Vagina (tissue), 2 donors: ENCODE data around the gene SATL1. TPM values are rescaled to one million over a fixed set of nuclear protein-coding genes. Genes with fewer than 3 reads are reported as not detected.

Source experiments
- DNase-seq, 2 donors: peaks; one replicate each; pipeline ENCODE4 v3.0.0-alpha.2; 2017; ENCODE audit errors: extremely low spot score in 2 of 2
- H3K27ac ChIP-seq: fragments of 200-600 bp; sonication (generic); one replicate; pipeline ENCODE4 v1.5.1; 2019
- H3K27me3 ChIP-seq: fragments of 200-600 bp; sonication (generic); one replicate; pipeline ENCODE4 v1.5.1; 2019
- H3K36me3 ChIP-seq, 2 donors: fragments of 200-600 bp; sonication (generic); one replicate each; pipeline ENCODE4 v1.5.1; 2017 to 2019
- H3K4me1 ChIP-seq: fragments of 200-600 bp; sonication (generic); one replicate; pipeline ENCODE4 v1.5.1; 2019
- H3K4me3 ChIP-seq, 2 donors: fragments of 200-600 bp; sonication (generic); 1 replicate in 1 of 2; 2 replicates in 1 of 2; pipeline ENCODE4 v1.5.1; 2016 to 2019
- H3K9me3 ChIP-seq: fragments of 200-600 bp; sonication (generic); one replicate; pipeline ENCODE4 v1.5.1; 2019
- CTCF ChIP-seq, 3 experiments: fragments of 450-650 bp in 2 of 3; fragments of 200-600 bp in 1 of 3; sonication (generic) in 1 of 3; IDR thresholded peaks; one replicate each; pipeline ENCODE4 v1.5.1; 2017 to 2019; ENCODE audit warnings: antibody characterized with exemption in 3 of 3, mild to moderate bottlenecking in 2 of 3, moderate library complexity in 2 of 3
- POLR2A ChIP-seq, 2 donors: fragments of 450-650 bp; IDR thresholded peaks; one replicate each; pipeline ENCODE4 v1.6.1; 2017; ENCODE audit warnings: antibody characterized with exemption in 2 of 2, mild to moderate bottlenecking in 2 of 2, moderate library complexity in 2 of 2
- POLR2AphosphoS5 ChIP-seq, 2 donors: sonication (generic); formaldehyde crosslinking; IDR thresholded peaks; one replicate each; pipeline ENCODE4 v1.9.0; 2017; ENCODE audit warnings: antibody characterized with exemption in 2 of 2, mild to moderate bottlenecking in 2 of 2, low read depth in 1 of 2; ENCODE audit not compliant: insufficient read depth in 1 of 2
- intact Hi-C: fragments of 100-400 bp; cut with DNase I; formaldehyde crosslinking; loops from one replicate; pipeline ENCODE4 v1.15.1; 2023
- total RNA-seq: library from RNA; depleted of rRNA; stranded (reverse); fragments of >200 nt; gene quantifications from one replicate; pipeline ENCODE4 v1.2.3, GENCODE V29; 2016

The SATL1 gene
- total RNA-seq, 1 donor from 2014 or later, result not detected

- DNase-seq, result no peak
- H3K27me3 ChIP-seq, result no peaks in the 10 kb centered on the region
- no peaks in the 10 kb centered on the region for H3K4me1 ChIP-seq
- no peaks in the 10 kb centered on the region for H3K36me3 ChIP-seq
- no peak overlapping the region for H3K4me3 ChIP-seq
- intact Hi-C loops, result no loop called here
- TF ChIP-seq POLR2A (IDR thresholded peaks at IDR 0.05) (no peak), CTCF (IDR thresholded peaks at IDR 0.05) (no peak)
- no peaks in the 10 kb centered on the region for H3K9me3 ChIP-seq
- no peak overlapping the region for H3K27ac ChIP-seq
Observed at GRCh38 chrX:85223359-85223758, 20.2 kb downstream of the SATL1 start.

- Histone ChIP-seq H3K36me3 (no peaks in the 10 kb centered on the region), H3K27me3 (no peaks in the 10 kb centered on the region), H3K4me1 (no peaks in the 10 kb centered on the region), H3K9me3 (no peaks in the 10 kb centered on the region), H3K4me3 (no peak overlapping the region), H3K27ac (no peak overlapping the region)
- TF ChIP-seq POLR2AphosphoS5 (IDR thresholded peaks at IDR 0.05; ENCODE audit: insufficient read depth in 1 of 2, low read depth in 1 of 2) (no peak), CTCF (IDR thresholded peaks at IDR 0.05) (no peak), POLR2A (IDR thresholded peaks at IDR 0.05) (no peak)
- intact Hi-C loops, result no loop called here
- DNase-seq, result no peak
Observed at GRCh38 chrX:85221361-85221760, 22.2 kb downstream of the SATL1 start.

DNA sequence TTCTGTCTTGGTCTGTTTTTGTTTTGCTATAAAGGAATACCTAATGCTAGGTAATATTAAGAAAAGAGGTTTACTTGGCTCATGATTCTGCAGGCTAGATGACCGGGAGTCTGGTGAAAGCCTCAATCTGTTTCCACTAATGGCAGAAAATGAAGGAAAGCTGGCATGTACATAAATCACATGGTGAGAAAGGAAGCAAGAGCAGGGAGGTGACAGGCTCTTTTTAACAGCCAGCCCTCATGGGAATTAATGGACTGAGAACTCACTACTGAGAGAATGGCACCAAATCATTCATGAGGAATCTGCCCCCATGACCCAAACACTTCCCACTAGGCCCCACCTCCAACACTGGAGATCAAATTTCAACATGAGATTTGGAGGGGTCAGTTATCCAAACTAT is 27.6 kb downstream of the SATL1 start:
- no peak overlapping the region for H3K27ac ChIP-seq
- H3K36me3 ChIP-seq, result no peaks in the 10 kb centered on the region
- no peaks in the 10 kb centered on the region for H3K4me1 ChIP-seq
- intact Hi-C loops, result no loop called here
- no peaks in the 10 kb centered on the region for H3K27me3 ChIP-seq
- no peak overlapping the region for H3K4me3 ChIP-seq
- H3K9me3 ChIP-seq, result no peaks in the 10 kb centered on the region
- DNase-seq, result no peak
- TF ChIP-seq POLR2A (IDR thresholded peaks at IDR 0.05) (no peak), CTCF (IDR thresholded peaks at IDR 0.05) (no peak), POLR2AphosphoS5 (IDR thresholded peaks at IDR 0.05; ENCODE audit: insufficient read depth in 1 of 2, low read depth in 1 of 2) (no peak)

DNA sequence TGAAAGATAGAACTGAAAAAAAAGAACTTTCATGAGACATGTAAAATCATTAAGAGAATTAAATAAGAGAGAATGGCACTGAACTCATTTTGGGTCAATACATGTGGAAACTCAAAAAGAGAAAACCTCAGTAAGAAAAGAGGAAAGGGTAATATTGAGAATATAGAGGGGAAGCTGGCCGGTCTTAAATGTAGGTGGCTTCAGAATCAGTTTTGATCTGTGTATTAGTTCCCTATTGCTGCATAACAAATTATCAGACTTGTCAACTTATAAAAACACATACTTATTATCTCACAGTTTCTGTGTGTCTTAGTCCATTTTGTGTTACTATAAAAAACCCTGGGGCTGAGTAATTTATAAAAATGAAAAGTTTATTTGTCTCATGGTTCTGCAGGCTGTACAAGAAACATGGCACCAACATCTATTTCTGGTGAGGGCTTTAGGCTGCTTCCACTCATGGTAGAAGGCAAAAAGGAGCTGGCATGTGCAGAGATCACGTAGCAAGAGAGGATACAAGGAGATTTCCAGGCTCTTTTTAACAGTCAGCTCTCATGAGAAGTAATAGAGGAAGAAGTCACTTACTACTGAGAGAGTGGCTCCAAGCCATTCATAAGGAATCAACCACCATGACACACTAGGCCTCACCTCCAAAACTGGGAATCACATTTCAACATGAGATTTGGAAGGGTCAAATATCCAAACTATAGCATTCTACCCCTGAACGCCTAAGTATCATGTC is 29.6 kb downstream of the SATL1 start:
- Histone ChIP-seq H3K4me1 (no peaks in the 10 kb centered on the region), H3K27ac (no peak overlapping the region), H3K4me3 (no peak overlapping the region), H3K27me3 (no peaks in the 10 kb centered on the region), H3K9me3 (no peaks in the 10 kb centered on the region), H3K36me3 (no peaks in the 10 kb centered on the region)
- intact Hi-C loops, result no loop called here
- no peak for TF ChIP-seq POLR2A (IDR thresholded peaks at IDR 0.05)
- no peak for TF ChIP-seq CTCF (IDR thresholded peaks at IDR 0.05)
- no peak for TF ChIP-seq POLR2AphosphoS5 (IDR thresholded peaks at IDR 0.05; ENCODE audit: insufficient read depth in 1 of 2, low read depth in 1 of 2)
- no peak for DNase-seq

- intact Hi-C loops, result no loop called here
- Histone ChIP-seq H3K36me3 (no peaks in the 10 kb centered on the region), H3K4me3 (no peak overlapping the region), H3K27ac (no peak overlapping the region), H3K27me3 (no peaks in the 10 kb centered on the region), H3K9me3 (no peaks in the 10 kb centered on the region), H3K4me1 (no peaks in the 10 kb centered on the region)
- DNase-seq, result no peak
- TF ChIP-seq POLR2A (IDR thresholded peaks at IDR 0.05), result no peak
- no peak for TF ChIP-seq CTCF (IDR thresholded peaks at IDR 0.05)
- no peak for TF ChIP-seq POLR2AphosphoS5 (IDR thresholded peaks at IDR 0.05; ENCODE audit: insufficient read depth in 1 of 2, low read depth in 1 of 2)
Observed at GRCh38 chrX:85203461-85203970, 40.1 kb downstream of the SATL1 start.
